HG03045 (cell line): ENCODE measurements around the gene RIPOR1.

Source experiments
- ATAC-seq: cut with Tn5 transposase; IDR thresholded peaks from one replicate; pipeline ENCODE4 v1.9.1; 2021; ENCODE audit warnings: mild to moderate bottlenecking, moderate library complexity; ENCODE audit not compliant: unreplicated experiment

RIPOR1 gene

DNA sequence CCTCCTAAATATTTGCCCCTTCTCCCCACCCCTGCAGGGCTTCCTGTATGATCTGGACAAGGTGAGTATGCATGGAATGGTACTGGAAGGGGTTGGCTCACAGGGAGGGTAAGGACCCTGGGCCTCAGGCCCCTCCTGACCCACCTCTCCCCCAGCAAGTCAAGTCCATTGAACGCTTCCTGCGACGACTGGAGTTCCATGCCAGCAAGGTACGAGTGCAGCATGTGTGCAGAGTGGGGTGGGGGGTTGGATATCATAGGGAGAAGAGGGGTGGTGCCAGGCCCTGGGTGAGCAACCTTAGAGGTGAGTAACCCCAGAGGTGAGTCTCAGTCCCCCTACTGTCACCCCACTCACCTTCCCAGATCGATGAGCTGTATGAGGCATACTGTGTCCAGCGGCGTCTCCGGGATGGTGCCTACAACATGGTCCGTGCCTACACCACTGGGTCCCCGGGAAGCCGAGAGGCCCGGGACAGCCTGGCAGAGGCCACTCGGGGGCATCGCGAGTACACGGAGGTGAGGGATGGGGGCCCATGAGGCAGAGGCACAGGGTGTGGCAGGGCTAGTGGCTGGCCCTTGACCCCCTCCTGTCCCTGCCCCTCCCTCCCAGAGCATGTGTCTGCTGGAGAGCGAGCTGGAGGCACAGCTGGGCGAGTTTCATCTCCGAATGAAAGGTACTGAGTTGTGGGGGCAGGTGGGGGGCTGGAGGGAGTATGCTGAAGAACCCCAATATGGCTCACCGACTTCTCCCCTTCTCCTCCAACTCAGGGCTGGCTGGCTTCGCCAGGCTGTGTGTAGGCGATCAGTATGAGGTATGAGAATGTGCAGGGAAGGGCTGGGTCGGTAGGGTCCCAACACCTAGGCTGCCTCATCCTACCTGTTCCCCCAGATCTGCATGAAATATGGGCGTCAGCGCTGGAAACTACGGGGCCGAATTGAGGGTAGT is 11.3 kb downstream of the RIPOR1 start:
- no peak for ATAC-seq

DNA sequence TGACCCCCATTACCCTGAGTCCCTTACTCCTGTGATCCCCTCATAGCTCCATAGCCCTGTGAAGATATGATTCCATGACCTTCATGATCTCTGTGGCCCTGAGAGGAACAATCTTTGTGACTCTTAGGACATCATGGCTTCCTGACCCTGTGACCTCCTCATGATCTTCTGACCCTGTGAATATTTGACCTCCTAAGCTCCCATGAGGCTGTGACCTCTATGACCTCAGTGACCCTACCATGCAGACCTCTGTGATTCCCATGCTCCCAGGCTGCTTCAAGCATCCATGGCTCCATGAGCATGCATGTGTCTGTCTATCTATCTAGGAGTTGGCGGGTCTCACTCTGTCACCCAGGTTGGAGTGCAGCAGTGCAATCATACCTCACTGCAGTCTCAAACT is 12.1 kb downstream of the RIPOR1 start:
- no peak for ATAC-seq

DNA sequence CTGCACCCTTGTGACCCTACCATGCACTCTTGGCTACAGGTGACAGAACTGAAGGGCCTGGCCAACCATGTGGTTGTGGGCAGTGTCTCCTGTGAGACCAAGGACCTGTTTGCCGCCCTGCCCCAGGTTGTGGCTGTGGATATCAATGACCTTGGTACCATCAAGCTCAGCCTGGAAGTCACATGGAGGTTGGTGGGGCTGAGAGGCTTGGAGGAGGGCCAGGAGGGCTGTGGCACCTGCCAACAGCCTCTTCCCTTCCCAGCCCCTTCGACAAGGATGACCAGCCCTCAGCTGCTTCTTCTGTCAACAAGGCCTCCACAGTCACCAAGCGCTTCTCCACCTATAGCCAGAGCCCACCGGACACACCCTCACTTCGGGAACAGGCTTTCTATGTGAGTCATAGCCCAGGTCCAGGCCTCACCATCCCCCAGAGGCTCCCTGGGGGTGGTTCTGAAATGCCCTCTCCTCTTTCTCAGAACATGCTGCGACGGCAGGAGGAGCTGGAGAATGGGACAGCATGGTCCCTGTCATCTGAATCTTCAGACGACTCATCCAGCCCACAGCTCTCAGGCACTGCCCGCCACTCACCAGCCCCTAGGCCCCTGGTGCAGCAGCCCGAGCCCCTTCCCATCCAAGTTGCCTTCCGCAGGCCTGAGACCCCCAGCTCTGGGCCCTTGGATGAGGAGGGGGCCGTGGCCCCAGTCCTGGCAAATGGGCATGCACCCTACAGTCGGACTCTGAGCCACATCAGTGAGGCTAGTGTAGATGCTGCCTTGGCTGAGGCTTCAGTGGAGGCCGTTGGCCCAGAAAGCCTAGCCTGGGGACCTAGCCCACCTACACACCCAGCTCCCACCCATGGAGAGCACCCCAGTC is 13.0 kb downstream of the RIPOR1 start:
- ATAC-seq: no peak

DNA sequence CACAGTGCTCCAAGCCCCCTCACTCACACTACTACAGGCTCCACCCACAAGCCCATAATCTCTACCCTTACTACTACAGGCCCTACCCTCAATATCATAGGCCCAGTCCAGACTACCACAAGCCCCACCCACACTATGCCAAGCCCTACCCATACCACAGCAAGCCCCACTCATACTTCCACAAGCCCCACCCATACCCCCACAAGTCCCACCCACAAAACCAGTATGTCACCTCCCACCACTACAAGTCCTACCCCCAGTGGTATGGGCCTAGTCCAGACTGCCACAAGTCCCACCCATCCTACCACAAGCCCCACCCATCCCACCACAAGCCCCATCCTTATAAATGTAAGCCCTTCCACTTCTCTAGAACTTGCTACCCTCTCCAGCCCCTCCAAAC is 13.8 kb downstream of the RIPOR1 start:
- ATAC-seq: no peak

DNA sequence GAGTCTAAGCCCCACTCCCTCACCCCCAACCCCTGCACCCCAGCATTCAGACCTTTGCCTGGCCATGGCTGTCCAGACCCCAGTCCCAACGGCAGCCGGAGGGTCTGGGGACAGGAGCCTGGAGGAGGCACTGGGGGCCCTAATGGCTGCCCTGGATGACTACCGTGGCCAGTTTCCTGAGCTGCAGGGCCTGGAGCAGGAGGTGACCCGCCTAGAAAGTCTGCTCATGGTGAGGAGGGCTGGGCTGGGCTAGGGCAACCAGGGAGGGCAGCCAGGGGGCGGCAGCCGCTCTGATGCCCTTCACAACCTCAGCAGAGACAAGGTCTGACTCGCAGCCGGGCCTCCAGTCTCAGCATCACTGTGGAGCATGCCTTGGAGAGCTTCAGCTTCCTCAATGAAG is 14.4 kb downstream of the RIPOR1 start:
- ATAC-seq: no peak

DNA sequence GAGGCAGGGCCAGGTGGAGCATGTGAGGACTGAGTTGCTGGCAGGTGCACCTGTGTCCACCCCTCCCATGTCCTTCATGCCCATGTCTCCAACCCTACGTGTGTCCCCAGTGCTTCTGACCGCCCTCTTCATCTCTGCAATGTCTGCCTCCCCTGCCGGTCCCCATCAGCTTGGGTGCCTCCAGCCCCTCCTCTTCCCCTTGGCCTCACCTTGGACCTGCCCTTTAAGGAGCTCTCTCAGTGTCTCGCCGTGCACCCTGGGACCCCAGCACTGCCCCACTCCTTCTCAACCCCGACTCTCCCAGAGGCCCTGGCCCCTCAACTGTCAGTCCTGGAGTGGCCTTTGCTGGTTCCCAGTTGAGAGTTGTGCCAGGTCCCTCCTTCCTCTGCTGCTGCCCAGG is 15.0 kb downstream of the RIPOR1 start:
- no peak for ATAC-seq

DNA sequence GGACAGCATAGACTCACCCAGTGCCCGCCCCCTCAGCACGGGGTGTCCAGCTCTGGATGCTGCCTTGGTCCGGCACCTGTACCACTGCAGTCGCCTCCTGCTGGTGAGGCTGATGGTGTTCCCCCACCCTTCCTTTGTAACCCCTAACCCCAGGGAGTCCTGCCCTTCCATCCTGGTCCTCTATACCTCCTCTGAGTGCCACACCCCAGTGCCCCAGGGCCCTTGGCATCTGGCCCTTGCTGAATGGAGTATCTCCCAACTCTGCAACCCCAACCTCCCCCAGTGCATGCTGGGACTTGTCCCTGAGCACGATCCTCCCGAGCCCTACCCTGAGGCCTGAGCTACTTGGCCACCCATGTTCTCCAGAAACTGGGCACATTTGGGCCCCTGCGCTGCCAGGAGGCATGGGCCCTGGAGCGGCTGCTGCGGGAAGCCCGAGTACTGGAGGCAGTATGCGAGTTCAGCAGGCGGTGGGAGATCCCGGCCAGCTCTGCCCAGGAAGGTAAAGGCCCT is 15.8 kb downstream of the RIPOR1 start:
- ATAC-seq: no peak

DNA sequence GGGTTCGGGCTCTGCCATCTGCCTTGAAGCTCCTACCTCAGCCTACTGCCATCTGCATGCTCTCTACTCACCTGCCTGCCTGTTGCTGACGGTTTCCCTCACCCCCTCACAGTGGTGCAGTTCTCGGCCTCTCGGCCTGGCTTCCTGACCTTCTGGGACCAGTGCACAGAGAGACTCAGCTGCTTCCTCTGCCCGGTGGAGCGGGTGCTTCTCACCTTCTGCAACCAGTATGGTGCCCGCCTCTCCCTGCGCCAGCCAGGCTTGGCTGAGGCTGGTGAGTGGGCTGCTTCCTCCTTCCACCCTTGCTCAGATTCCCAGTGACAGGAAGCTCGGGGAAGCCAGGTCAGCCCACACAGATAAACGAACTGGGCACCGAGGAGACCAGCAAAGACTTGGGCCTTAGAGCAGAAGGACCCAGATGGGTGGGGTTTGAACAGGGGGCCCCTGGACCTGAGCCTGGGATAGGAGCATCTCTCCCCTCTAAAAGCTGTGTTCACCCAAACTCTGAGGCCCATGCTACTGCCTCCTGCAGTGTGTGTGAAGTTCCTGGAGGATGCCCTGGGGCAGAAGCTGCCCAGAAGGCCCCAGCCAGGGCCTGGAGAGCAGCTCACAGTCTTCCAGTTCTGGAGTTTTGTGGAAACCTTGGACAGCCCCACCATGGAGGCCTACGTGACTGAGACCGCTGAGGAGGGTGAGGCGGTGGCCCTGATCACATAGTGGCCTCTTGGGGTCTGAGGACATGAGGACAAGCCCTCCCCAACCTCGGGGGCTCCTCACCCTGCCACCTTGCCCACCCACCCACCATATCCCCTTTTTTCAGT is 16.4 kb downstream of the RIPOR1 start:
- ATAC-seq: no peak

DNA sequence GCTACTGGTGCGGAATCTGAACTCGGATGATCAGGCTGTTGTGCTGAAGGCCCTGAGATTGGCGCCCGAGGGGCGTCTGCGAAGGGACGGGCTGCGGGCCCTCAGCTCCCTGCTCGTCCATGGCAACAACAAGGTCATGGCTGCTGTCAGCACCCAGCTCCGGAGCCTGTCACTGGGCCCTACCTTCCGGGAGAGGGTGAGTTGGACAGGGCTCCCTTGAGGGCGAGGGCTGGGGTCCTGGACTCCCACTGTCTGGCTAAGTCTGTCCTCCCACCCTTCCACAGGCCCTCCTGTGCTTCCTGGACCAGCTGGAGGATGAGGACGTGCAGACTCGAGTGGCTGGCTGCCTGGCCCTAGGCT is 17.0 kb downstream of the RIPOR1 start:
- no peak for ATAC-seq

DNA sequence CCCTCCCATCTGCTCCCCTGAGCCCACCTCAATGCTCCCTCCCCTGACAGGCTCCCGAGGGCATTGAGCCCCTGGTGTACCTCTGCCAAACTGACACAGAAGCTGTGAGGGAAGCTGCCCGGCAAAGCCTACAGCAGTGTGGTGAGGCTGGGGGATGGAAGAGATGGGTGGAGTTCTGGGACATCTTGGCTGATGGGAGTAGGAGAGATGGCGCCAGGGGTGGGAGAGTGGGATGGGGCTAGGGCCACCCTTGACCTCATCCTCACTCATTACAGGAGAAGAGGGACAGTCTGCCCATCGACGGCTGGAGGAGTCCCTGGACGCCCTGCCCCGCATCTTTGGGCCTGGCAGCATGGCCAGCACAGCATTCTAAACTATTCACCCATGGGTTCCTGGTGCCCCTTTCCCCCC is 17.5 kb downstream of the RIPOR1 start:
- no peak for ATAC-seq

DNA sequence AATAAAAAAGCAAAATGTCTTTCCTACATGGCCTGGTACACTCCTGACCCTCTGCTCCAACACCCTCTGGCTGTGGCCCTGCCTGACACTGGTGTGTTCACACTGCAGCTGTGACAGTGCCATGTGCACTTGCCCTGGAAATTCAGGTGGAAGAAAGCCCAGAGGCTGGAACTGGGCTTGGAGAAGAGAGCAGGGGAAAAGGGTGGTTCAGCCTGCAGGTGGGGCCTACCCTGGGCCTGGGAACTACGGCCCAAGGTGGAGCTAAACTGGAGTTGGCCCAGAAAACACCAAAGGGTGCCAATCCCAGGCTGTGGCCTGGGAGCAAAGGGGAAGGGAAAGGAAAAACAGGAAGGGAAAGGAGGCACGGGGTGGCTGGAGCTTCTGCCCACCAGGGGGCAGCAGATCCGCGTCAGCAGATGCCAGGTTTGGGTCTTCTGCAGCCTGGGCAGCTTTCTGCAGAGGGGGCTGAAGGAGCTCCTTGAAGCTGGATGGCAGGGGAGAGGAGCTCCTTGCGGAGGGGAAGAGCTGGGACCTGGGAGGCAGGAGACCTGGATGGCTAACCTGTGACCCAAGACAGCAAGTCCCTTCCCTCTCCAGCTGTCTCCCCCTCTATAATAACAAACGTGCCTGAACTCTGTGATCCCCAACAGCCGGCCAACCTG is 18.3 kb downstream of the RIPOR1 start:
- ATAC-seq: peak; percentile 47

DNA sequence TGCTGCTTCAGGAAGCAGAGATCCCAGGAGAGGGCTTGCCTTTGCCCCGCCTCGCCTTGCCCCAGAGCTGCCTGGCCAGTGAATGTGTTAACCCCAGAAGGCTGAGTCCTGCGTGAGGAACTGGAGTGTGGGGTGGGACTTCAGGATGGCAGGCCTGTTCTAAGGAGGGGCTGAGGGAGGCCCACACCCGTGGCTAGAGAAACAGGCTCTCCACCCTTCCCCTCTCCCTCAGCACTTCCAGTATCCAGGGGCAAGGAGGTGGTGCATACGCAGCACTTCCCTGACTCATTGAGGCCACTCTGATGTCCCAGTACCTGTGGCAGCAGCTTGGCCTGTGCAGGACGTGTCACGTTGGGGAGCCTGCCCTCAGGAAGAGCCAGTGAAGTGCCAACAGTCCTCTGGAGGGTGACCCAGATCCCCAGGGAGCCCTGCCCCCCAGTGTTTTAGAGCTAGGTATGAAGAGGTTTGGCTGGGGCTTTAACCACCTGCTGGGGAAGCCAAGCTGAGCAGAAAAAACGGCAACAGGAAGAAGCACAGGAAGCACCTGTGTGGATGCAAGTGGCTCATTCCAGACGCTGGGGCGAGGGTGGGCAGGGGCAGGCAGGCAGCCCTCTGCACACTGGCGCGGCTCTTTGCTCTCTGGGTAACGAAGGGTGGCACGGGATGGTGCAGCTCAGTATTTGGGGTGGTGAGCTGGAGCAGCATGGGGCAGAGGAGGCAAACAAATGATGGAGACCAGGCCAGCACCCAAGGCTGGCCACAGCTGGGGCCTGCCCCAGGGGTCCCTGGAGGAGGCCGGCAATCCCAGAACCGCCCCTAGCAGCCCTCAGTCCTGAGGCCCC is 19.0 kb downstream of the RIPOR1 start:
- no peak for ATAC-seq

DNA sequence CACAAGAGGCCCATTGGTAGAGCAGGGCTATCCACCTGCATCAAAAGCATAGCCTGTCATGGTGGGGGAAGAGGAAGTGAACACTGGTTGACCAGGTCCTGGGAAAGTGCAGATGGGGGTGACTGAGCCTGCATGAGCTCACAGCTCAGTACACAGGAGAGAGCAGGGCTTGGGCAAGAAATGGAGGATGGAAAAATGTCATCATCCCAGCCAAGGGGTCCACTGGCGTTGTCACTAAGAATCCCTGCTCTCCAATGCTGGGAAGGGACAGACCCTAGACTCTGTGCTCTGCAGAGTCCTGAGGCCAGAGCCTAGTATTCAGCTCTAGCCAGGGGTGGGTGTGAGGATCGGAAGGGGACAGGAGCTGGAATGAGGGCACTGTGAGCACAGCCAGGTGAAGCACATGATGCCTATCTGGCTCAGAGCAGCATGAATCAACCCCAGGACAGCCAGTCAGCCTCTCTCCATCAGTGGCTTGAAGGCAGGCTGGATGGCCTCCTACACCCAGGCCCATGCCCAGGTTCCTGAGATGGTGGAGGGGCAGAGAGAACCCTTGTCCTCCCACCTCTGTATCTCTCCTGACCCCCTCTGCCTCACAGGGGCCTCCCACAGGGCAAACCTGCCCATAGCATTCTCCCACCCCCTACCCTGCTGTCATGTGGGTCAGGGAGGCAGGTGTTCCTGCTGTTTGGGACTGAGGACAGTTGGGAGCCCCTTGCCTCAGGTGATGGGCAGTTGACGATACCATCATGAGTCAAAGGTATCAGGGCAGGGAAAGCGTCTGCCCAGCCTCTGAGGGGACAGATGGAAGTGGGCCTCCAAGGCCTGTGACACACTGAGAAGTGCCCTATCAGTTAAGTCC is 19.9 kb downstream of the RIPOR1 start:
- ATAC-seq: no peak

DNA sequence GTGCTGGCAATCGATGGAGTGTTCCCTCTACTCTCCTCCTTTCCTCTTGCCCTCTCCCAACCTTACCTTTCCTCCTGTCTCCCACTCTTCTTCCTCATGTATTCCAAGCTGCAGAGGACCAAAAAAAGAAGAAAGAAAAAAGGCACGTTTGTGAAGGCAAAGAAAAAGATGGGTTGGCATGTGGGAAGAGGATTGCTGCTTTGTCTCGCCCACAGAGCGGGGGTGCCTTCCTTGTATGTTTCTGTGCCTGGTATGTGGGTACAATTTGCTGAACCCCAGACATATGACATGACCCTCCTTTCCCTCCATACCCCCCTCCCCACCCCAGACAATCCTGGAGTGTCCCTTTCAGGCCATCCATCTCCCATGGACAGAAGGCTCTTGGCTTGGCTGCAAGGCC is 20.6 kb downstream of the RIPOR1 start:
- ATAC-seq: no peak

DNA sequence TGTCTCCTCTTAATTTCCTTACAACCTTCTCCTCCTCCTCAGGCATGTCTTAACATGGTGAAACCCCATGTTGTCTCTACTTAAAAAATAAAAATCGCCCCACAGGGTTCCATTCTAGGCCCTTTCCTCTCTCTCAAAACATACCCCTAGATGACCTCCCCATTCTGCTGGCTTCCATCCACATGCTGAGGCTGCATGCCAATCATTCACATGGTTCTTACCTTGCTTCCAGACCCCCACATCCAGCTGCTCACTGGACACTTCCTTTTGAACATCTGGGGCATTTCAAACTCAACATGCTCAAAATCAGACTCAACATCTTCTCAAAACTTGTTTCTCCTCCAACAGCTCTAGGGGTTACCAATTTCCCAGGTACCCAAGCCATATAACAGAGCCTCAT is 21.3 kb downstream of the RIPOR1 start:
- ATAC-seq: no peak

DNA sequence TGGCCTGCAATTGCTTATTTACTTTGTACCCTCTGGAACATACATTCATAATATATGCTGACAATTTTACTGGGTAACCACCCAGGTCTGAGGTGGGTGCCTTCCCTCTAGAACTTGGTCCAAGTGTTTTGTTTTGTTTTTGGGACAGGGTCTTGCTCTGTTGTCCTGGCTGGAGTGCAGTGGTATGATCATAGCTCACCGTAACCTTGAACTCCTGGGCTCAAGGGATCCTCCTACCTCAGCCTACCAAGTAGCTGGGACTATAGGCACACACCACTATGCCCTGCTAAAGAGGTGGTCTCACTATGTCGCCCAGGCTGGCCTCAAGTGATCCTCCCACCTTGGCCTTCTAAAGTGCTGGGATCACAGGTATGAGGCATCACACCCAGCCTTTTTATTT is 22.5 kb downstream of the RIPOR1 start:
- no peak for ATAC-seq

DNA sequence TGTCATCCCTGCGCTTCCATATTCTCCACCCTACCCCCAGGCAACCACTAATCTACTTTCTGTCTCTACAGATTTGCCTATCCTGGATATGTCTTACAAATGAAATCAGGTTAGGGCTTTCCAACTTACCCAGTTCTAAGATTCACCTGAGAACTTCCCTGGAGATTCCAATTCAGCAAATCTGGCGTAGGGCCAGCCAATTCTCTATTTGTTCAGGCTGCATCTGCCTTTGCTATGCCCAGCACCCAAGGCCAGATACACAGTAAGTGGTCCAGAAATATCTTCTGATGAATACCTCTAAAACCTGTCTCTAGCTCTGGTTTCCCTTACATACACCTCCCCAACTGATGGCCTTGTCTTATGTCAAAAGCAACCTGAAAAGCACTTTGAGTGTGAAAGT is 23.3 kb downstream of the RIPOR1 start:
- ATAC-seq: no peak

DNA sequence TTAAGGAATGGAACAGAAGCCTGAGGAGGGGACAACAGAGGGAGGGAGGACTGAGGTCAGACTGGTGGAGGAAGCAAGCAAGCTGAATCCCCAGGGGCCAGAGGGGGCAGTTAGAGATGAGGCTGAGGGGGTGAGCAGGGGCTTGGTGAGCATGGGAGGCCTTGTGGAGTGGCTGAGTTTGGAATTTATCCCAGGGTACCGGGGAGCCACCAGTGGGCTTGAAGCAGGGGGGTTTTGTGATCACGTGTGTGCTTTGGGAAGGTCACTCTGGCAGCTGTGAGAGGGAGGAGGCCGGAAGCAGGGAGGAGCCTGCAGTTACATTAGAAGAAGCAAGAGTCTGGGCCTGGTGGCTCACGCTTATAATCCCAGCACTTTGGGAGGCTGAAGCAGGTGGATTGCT is 23.8 kb downstream of the RIPOR1 start:
- ATAC-seq: no peak

DNA sequence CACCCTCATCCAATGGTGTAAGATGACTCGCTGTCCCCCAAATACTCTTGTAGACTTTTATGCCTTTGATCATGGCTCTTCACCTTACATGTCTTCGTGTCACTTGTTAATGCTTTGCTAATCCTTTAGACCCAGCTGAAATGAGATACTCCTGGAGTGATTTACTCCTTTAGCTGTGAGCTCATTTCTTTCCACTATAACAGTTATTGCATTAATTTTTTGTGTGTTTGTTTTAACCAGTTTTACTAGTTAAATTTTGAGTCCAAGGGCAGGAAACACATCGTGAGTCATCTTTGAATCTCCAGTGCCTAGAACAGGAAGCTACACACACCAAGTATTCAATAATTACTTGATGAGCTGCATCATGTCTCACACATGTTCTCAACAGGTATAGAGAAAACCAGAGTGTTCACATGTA is 27.2 kb downstream of the RIPOR1 start:
- no peak for ATAC-seq
